HG02884 (cell line): ENCODE data around the gene RAE1.

Experiments used
- ATAC-seq: cut with Tn5 transposase; IDR thresholded peaks from one replicate; pipeline ENCODE4 v1.9.1; 2021; ENCODE audit warnings: mild to moderate bottlenecking, moderate library complexity; ENCODE audit not compliant: unreplicated experiment

The RAE1 gene

GRCh38 chr20:57369596-57369995 is 18.5 kb downstream of the RAE1 start:
- ATAC-seq: no peak

- ATAC-seq: no peak
Measured at GRCh38 chr20:57370316-57370715, 19.3 kb downstream of the RAE1 start.

GRCh38 chr20:57371363-57371762 is 20.3 kb downstream of the RAE1 start:
- ATAC-seq: no peak

GRCh38 chr20:57372157-57372556 is 21.1 kb downstream of the RAE1 start:
- no peak for ATAC-seq

GRCh38 chr20:57372581-57373350 is 21.7 kb downstream of the RAE1 start:
- ATAC-seq: no peak

- no peak for ATAC-seq
Measured at GRCh38 chr20:57374343-57374930, 23.4 kb downstream of the RAE1 start.

GRCh38 chr20:57374931-57375651 is 24.0 kb downstream of the RAE1 start:
- no peak for ATAC-seq

GRCh38 chr20:57375652-57376230 is 24.7 kb downstream of the RAE1 start:
- ATAC-seq: no peak

- ATAC-seq: no peak
Measured at GRCh38 chr20:57377350-57377749, 26.3 kb downstream of the RAE1 start.

- no peak for ATAC-seq
Measured at GRCh38 chr20:57378107-57378506, 27.1 kb downstream of the RAE1 start.

- no peak for ATAC-seq
Measured at GRCh38 chr20:57378646-57379262, 27.7 kb downstream of the RAE1 start.

- ATAC-seq: no peak
Measured at GRCh38 chr20:57379263-57379647, 28.2 kb downstream of the RAE1 start.

- no peak for ATAC-seq
Measured at GRCh38 chr20:57380081-57380750, 29.2 kb downstream of the RAE1 start.

GRCh38 chr20:57381596-57382503 is 30.8 kb downstream of the RAE1 start:
- no peak for ATAC-seq

GRCh38 chr20:57382516-57382915 is 31.5 kb downstream of the RAE1 start:
- ATAC-seq: no peak

- no peak for ATAC-seq
Measured at GRCh38 chr20:57383447-57384347, 32.6 kb downstream of the RAE1 start.

GRCh38 chr20:57384486-57384885 is 33.4 kb downstream of the RAE1 start:
- ATAC-seq: no peak

GRCh38 chr20:57384953-57385761 is 34.1 kb downstream of the RAE1 start:
- no peak for ATAC-seq
